ENCODE results near the gene NOXO1. TPM values are rescaled to one million over a fixed set of nuclear protein-coding genes. Genes with fewer than 3 reads are reported as not detected.

The NOXO1 gene
- total RNA-seq, 2 experiments from 2014 or later = 0.35 TPM; not detected in 1

Other genes starting within 250 kb of the NOXO1 start
- gene NME3, start 209.9 kb downstream of the NOXO1 start, total RNA-seq = 10 to 100 TPM; 24.5 to 24.9 TPM
- gene EME2, start 208.7 kb downstream of the NOXO1 start, total RNA-seq = 10 to 100 TPM; 17.2 to 20.1 TPM
- gene MRPS34, start 208.3 kb downstream of the NOXO1 start, total RNA-seq = 100 to 1,000 TPM; 187 to 190 TPM
- 10 to 100 TPM; 12.3 to 12.8 TPM for gene SPSB3, start 198.9 kb downstream of the NOXO1 start, total RNA-seq
- 10 to 100 TPM; 63.6 to 64.2 TPM for gene NUBP2, start 198.5 kb downstream of the NOXO1 start, total RNA-seq
- not detected for gene IGFALS, start 187.8 kb downstream of the NOXO1 start, total RNA-seq
- gene HAGH, start 154.6 kb downstream of the NOXO1 start, total RNA-seq = 10 to 100 TPM; 22.6 to 23.9 TPM
- 10 to 100 TPM; 17.9 to 20.1 TPM for gene FAHD1, start 154.3 kb downstream of the NOXO1 start, total RNA-seq
- gene MEIOB, start 109.3 kb downstream of the NOXO1 start, total RNA-seq = under 1 TPM in 1 of 2 experiments, not detected in 1; 0.27 TPM
- not detected for gene HS3ST6, start 63.1 kb downstream of the NOXO1 start, total RNA-seq
- gene MSRB1, start 38.3 kb downstream of the NOXO1 start, total RNA-seq = 10 to 100 TPM; 21.3 to 22.4 TPM
- not detected for gene RPL3L, start 26.8 kb downstream of the NOXO1 start, total RNA-seq
- gene NDUFB10, start 21.9 kb downstream of the NOXO1 start, total RNA-seq = 100 to 1,000 TPM; 138 to 141 TPM
- 1,000 to 10,000 TPM; 5,183 to 5,266 TPM for gene RPS2, start 16.6 kb downstream of the NOXO1 start, total RNA-seq
- not detected for gene RNF151, start 14.6 kb downstream of the NOXO1 start, total RNA-seq
- 10 to 100 TPM; 66.3 to 72.6 TPM for gene TBL3, start 9.4 kb downstream of the NOXO1 start, total RNA-seq
- gene GFER, start 2.7 kb upstream of the NOXO1 start, total RNA-seq = 10 to 100 TPM; 27.3 to 29.5 TPM
- 1 to 10 TPM; 2.0 to 3.5 TPM for gene SYNGR3, start 8.5 kb upstream of the NOXO1 start, total RNA-seq
- gene ZNF598, start 28.4 kb upstream of the NOXO1 start, total RNA-seq = 10 to 100 TPM; 98.3 to 99.8 TPM
- 10 to 100 TPM; 29.1 to 34.2 TPM for gene NPW, start 38.3 kb upstream of the NOXO1 start, total RNA-seq
- 1 to 10 TPM; 2.4 to 3.7 TPM for gene NHERF2, start 45.4 kb upstream of the NOXO1 start, total RNA-seq
- 10 to 100 TPM; 30.6 to 32.0 TPM for gene NTHL1, start 66.4 kb upstream of the NOXO1 start, total RNA-seq
- gene TSC2, start 66.5 kb upstream of the NOXO1 start, total RNA-seq = 10 to 100 TPM; 52.3 to 57.5 TPM
- gene PKD1, start 154.4 kb upstream of the NOXO1 start, total RNA-seq = 10 to 100 TPM; 52.6 to 54.5 TPM
- gene RAB26, start 167.2 kb upstream of the NOXO1 start, total RNA-seq = under 1 TPM; 0.26 to 0.35 TPM
- gene TRAF7, start 174.3 kb upstream of the NOXO1 start, total RNA-seq = 10 to 100 TPM; 86.4 to 89.2 TPM
- gene CASKIN1, start 215.1 kb upstream of the NOXO1 start, total RNA-seq = 1 to 10 TPM; 1.8 to 3.4 TPM
- gene MLST8, start 224.0 kb upstream of the NOXO1 start, total RNA-seq = 10 to 100 TPM; 89.5 to 92.3 TPM
- 1 to 10 TPM; 2.3 to 6.4 TPM for gene BRICD5, start 229.4 kb upstream of the NOXO1 start, total RNA-seq
- 10 to 100 TPM; 24.2 to 24.5 TPM for gene PGP, start 233.4 kb upstream of the NOXO1 start, total RNA-seq
- 10 to 100 TPM; 23.0 to 24.1 TPM for gene E4F1, start 242.1 kb upstream of the NOXO1 start, total RNA-seq

All from activated naive CD8-positive, alpha-beta T cell treated with anti-CD3 and anti-CD28 coated beads for 36 hours (primary cell).